Parathyroid adenoma (tissue), 2 donors: ENCODE data around the gene MTHFD2L.
"Not testable (repeated sequence)": the region's sequence is repeated elsewhere in the genome, so short reads cannot be mapped to it uniquely, and the experiment has no call there.

Experiments
- H2AFZ ChIP-seq: fragments of 300-600 bp; sonication (generic); one replicate; pipeline ENCODE4 v1.7.0; 2017; ENCODE audit warnings: antibody characterized with exemption, mild to moderate bottlenecking
- H3K27ac ChIP-seq: fragments of 300-600 bp; sonication (generic); one replicate; pipeline ENCODE4 v1.7.0; 2017
- H3K27me3 ChIP-seq: fragments of 300-600 bp; sonication (generic); one replicate; pipeline ENCODE4 v1.7.0; 2017; ENCODE audit warnings: low read length; ENCODE audit not compliant: control insufficient read depth, insufficient read depth
- H3K36me3 ChIP-seq: fragments of 300-600 bp; sonication (generic); one replicate; pipeline ENCODE4 v1.7.0; 2017; ENCODE audit warnings: low read length; ENCODE audit not compliant: control insufficient read depth, insufficient read depth
- H3K4me1 ChIP-seq: fragments of 300-600 bp; sonication (generic); one replicate; pipeline ENCODE4 v1.7.0; 2017; ENCODE audit warnings: control low read depth
- H3K4me2 ChIP-seq: fragments of 300-600 bp; sonication (generic); one replicate; pipeline ENCODE4 v1.7.0; 2017; ENCODE audit warnings: low read length
- H3K4me3 ChIP-seq: fragments of 300-600 bp; sonication (generic); one replicate; pipeline ENCODE4 v1.7.0; 2017; ENCODE audit warnings: low read depth, low read length
- H3K79me2 ChIP-seq: fragments of 300-600 bp; sonication (generic); one replicate; pipeline ENCODE4 v1.7.0; 2017; ENCODE audit warnings: control low read depth
- H3K9ac ChIP-seq: fragments of 300-600 bp; sonication (generic); one replicate; pipeline ENCODE4 v1.7.0; 2017; ENCODE audit warnings: mild to moderate bottlenecking
- H3K9me3 ChIP-seq: fragments of 300-600 bp; sonication (generic); one replicate; pipeline ENCODE4 v1.7.0; 2017; ENCODE audit warnings: low read length; ENCODE audit not compliant: control insufficient read depth
- CTCF ChIP-seq: fragments of 300-600 bp; sonication (generic); IDR thresholded peaks from one replicate; pipeline ENCODE4 v1.7.0; 2017; ENCODE audit warnings: antibody characterized with exemption, mild to moderate bottlenecking
- donor health status: primary hyperparathyroidism.

Gene MTHFD2L

GRCh38 chr4:74121643-74122579 is 36.0 kb upstream of the MTHFD2L start:
- Histone ChIP-seq H3K27me3 (no peaks in the 10 kb centered on the region), H3K27ac (no peak overlapping the region), H3K79me2 (no peaks in the 10 kb centered on the region), H3K9me3 (no peaks in the 10 kb centered on the region), H3K36me3 (no peaks in the 10 kb centered on the region), H3K4me2 (no peak overlapping the region), H2AFZ (no peak overlapping the region), H3K4me3 (no peak overlapping the region), H3K9ac (no peak overlapping the region), H3K4me1 (no peaks in the 10 kb centered on the region)
- TF ChIP-seq CTCF: no peak

- Histone ChIP-seq H3K27me3 (no peaks in the 10 kb centered on the region), H3K36me3 (no peaks in the 10 kb centered on the region), H3K27ac (no peak overlapping the region), H3K4me1 (no peaks in the 10 kb centered on the region), H3K79me2 (no peaks in the 10 kb centered on the region), H3K4me3 (no peak overlapping the region), H3K9ac (no peak overlapping the region), H3K4me2 (no peak overlapping the region), H3K9me3 (no peaks in the 10 kb centered on the region), H2AFZ (no peak overlapping the region)
- no peak for TF ChIP-seq CTCF
Observed at GRCh38 chr4:74123065-74123728, 34.7 kb upstream of the MTHFD2L start.

- Histone ChIP-seq H3K27me3 (no peaks in the 10 kb centered on the region), H3K4me3 (no peak overlapping the region), H3K4me1 (no peaks in the 10 kb centered on the region), H3K79me2 (no peaks in the 10 kb centered on the region), H3K4me2 (no peak overlapping the region), H2AFZ (no peak overlapping the region), H3K27ac (no peak overlapping the region), H3K9ac (no peak overlapping the region), H3K36me3 (no peaks in the 10 kb centered on the region), H3K9me3 (no peaks in the 10 kb centered on the region)
- TF ChIP-seq CTCF: no peak
Observed at GRCh38 chr4:74125029-74125428, 32.9 kb upstream of the MTHFD2L start.

DNA sequence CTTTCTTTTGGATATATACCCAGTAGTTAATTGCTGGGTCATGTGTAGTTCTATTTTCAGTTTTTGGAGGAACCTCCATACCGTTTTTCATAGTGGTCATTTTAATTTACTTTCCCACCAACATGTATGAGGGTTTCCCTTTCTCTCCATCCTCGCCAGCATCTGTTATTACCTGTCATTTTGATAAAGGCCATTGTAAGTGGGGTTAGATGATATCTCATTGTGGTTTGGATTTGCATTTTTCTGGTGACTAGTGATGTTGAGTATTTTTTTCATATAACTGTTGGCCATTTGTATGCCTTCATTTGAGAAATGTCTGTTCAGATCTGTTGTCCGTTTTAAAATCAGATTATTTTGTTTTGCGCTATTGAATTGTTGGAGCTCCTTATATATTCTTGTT is 30.2 kb upstream of the MTHFD2L start:
- Histone ChIP-seq H2AFZ (no peak overlapping the region), H3K9ac (no peak overlapping the region), H3K9me3 (no peaks in the 10 kb centered on the region), H3K36me3 (no peaks in the 10 kb centered on the region), H3K4me2 (no peak overlapping the region), H3K4me1 (no peaks in the 10 kb centered on the region), H3K27ac (no peak overlapping the region), H3K27me3 (no peaks in the 10 kb centered on the region), H3K4me3 (no peak overlapping the region), H3K79me2 (no peaks in the 10 kb centered on the region)
- no peak for TF ChIP-seq CTCF

DNA sequence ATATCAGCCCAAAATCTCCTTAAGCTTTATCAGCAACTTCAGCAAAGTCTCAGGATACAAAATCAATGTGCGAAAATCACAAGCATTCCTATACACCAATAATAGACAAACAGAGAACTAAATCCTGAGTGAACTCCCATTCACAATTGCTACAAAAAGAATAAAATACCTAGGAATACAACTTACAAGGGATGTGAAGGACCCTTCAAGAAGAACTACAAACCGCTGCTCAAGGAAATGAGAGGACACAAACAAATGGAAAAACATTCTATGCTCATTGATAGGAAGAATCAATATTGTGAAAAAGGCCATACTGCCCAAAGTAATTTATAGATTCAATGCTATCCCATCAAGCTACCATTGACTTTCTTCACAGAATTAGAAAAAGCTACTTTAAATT is 27.1 kb upstream of the MTHFD2L start:
- not testable (repeated sequence) for H3K27ac ChIP-seq, H3K27me3 ChIP-seq, H3K4me1 ChIP-seq, H3K36me3 ChIP-seq, H3K4me3 ChIP-seq, H3K9me3 ChIP-seq, H2AFZ ChIP-seq, H3K4me2 ChIP-seq, H3K79me2 ChIP-seq, H3K9ac ChIP-seq

- not testable (repeated sequence) for H3K36me3 ChIP-seq, H3K9ac ChIP-seq, H3K27ac ChIP-seq, H3K4me3 ChIP-seq, H3K4me2 ChIP-seq, H3K9me3 ChIP-seq, H3K27me3 ChIP-seq, H3K4me1 ChIP-seq, H2AFZ ChIP-seq, H3K79me2 ChIP-seq
Observed at GRCh38 chr4:74132188-74132587, 25.7 kb upstream of the MTHFD2L start.
